Motor neuron (in vitro differentiated cells): ENCODE results near the gene IDH2. TPM values are rescaled to one million over a fixed set of nuclear protein-coding genes. Genes with fewer than 3 reads are reported as not detected.
A peak's percentile ranks its signal among the peaks of the same experiment; 100 is the strongest.
"Not testable (repeated sequence)": the region's sequence is repeated elsewhere in the genome, so short reads cannot be mapped to it uniquely, and the experiment has no call there.

ENCODE experiments used
- ATAC-seq, 8 experiments: fragments of 200-7000 bp; cut with Tn5 transposase; replicated peaks in 6 of 8; 2 replicates each; pipeline ENCODE4 v1.8.0; 2021; ENCODE audit warnings: mild to moderate bottlenecking in 8 of 8, moderate library complexity in 8 of 8
- H3K27ac ChIP-seq, 2 donors: fragments of 250-450 bp; sonication (Bioruptor Pico); 2 replicates each; pipeline ENCODE4 v1.9.0; 2021; ENCODE audit warnings: antibody characterized with exemption in 2 of 2, mild to moderate bottlenecking in 2 of 2, moderate library complexity in 1 of 2
- H3K4me1 ChIP-seq, 2 donors: fragments of 250-450 bp; sonication (Bioruptor Pico); replicated peaks in 1 of 2; 2 replicates each; pipeline ENCODE4 v1.6.1; 2021; ENCODE audit warnings: antibody characterized with exemption in 2 of 2, mild to moderate bottlenecking in 2 of 2, moderate library complexity in 1 of 2
- H3K4me3 ChIP-seq, 5 donors: fragments of 250-450 bp; sonication (Bioruptor Pico); 2 replicates each; pipeline ENCODE4 v1.9.0; 2021; ENCODE audit warnings: antibody characterized with exemption in 5 of 5, mild to moderate bottlenecking in 5 of 5, moderate library complexity in 4 of 5
- WGBS, 10 experiments: fragments of 450-650 bp; shearing (Covaris generic); methylation state at CpG; one replicate each; pipeline ENCODE4 v1.0.0; 2022; 5-methylcytosine and 5-hydroxymethylcytosine counted together
- in situ Hi-C, 9 experiments: fragments of 400-800 bp; cut with MboI; loops; one replicate each; pipeline ENCODE4 v1.15.0; 2021; ENCODE audit warnings: low sequenced_read_pairs in 9 of 9, low pct_unique_long_range_greater_than_20kb in 2 of 9; ENCODE audit not compliant: unreplicated experiment in 9 of 9
- total RNA-seq, 8 experiments: library from RNA; unstranded; fragments of 300-600 nt; gene quantifications; 2 replicates each; pipeline versions ENCODE4 v1.2.3 to v1.2.4, GENCODE V29; 2022

IDH2 gene
- total RNA-seq = 100 to 1,000 TPM in 3 of 8 experiments, 10 to 100 TPM in 5; 55.9 to 289 (median 77.4) TPM

DNA sequence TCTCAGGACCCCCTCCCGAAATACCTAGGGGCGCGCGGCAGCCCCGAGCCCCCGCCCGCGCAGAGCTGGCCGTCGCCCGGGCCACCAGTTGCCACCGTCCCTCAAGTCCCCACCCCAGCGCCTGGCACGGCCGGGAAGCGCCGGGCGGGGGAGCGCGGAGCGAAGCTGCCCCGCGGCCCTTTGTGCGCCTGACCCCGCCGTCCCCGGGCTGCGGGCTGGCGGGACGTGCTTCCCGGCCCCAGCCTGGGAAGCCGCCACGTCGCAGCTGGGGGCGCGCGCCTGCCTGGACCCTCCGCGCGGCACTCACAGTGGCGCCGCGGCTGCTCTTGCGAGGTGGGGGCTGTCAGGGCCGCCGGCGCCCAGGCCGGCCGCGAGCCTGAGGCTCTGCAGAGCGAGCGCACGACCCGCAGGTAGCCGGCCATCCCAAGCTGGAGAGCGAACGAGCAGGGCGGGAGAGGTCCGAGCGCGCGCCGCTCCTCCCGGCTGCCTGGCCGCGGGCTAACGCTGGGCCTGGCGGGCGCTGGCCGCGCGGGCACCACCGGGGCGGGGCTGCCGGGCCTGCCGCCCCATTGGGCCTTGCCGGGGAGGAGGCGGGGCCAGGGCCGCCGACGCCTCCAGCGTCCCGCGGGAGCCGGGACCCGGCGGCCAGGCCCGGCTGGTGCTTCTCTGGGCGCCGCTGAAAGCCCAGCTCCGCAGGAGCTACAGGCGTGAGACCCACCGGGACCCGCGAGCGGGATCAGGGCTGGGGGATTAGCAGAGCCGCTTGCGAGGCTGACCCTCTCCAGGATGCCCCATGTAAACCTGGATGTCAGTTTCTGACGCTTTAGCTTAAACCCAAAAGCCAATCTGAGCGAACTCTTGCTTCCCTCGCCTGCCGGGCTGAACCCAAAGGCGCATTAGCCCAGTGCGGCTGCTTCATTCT is at the start of gene IDH2:
Gene IDH2, minus strand, starts transcription at position 500 of the 922 bp plus-strand sequence. Its CDS starts 78 bp downstream, at position 422.
- H3K4me3 ChIP-seq = peak within 1 kb of the TSS; percentile 73 to 97 (median 85)
- peaks cover 28 to 30% of the 10 kb centered on the region in 2 donors for H3K4me1 ChIP-seq
- in situ Hi-C loops = no loop called here
- 0 to 3% (median 0%) methylated on average over 1 to 5 of the region's 104 CpGs; no CpG with 5 or more reads in 7 of the 10 experiments for WGBS, 10 experiments
- H3K27ac ChIP-seq = peak within 1 kb of the TSS; percentile 87 to 91
- ATAC-seq = peak; percentile 79 to 90 (median 86)

DNA sequence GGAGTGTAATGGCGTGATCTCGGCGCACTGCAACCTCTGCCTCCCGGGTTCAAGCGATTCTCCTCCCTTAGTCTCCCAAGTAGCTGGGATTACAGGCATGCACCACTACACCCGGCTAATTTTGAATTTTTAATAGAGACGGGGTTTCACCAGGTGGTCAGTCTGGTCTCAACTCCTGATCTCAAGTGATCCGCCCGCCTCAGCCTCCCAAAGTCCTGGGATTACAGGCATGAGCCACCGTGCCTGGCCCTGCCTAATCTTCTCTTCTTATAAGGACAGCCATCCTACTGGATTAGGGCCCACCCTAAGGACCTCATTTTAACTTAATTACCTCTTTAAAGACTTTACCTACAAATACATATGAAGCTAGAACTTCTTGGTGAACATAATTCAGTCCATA is 48.3 kb upstream of the IDH2 start:
- 50 to 100% (median 86%) methylated on average over 1 to 7 of the region's 10 CpGs; no CpG with 5 or more reads in 3 of the 10 experiments for WGBS, 10 experiments
- H3K4me3 ChIP-seq, in situ Hi-C loops: not testable (repeated sequence)

DNA sequence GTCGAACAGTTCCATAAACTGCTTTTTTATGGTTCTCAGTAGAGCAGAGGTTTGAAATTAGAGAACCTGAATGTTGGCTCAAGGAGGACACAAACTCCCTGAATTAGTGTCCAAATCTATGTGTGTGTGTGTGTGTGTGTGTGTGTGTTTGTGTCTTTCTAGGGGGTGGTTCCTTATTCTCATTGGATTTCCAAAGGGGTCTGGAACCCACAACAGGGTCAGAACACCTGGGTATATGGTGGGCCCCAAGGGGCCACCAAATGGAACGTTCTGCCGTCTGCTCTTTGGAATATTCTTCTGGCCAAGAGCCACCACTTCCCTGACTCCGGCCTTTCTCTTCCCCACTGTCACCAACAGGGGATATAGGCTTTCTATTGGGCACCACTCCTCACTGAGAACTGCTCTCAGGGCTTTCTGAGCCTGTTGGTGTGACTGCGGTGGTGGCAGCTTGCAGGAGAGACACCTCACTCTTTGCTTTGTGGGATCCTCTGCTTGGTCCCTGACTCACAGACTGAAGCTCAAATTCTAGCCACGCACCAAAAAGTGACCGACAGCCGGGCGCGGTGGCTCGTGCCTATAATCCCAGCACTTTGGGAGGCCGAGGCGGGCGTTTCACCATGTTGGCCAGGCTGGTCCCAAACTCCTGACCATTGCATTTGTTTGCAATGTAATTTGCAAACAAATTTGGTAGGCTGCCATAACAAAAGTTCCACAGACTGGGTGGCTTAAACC is 47.5 kb upstream of the IDH2 start:
- in situ Hi-C loops = no loop called here
- no peak for ATAC-seq
- H3K4me1 ChIP-seq = peaks cover 0 to 4% of the 10 kb centered on the region in 2 donors
- no peak overlapping the region for H3K27ac ChIP-seq
- WGBS, 10 experiments = 14 to 94% (median 66%) methylated on average over 2 to 10 of the region's 14 CpGs; no CpG with 5 or more reads in 3 of the 10 experiments
- H3K4me3 ChIP-seq = no peak overlapping the region

More for the DNA sequence above, 48.3 kb upstream of the IDH2 start:
- not testable (repeated sequence) for H3K4me1 ChIP-seq, H3K27ac ChIP-seq, ATAC-seq

DNA sequence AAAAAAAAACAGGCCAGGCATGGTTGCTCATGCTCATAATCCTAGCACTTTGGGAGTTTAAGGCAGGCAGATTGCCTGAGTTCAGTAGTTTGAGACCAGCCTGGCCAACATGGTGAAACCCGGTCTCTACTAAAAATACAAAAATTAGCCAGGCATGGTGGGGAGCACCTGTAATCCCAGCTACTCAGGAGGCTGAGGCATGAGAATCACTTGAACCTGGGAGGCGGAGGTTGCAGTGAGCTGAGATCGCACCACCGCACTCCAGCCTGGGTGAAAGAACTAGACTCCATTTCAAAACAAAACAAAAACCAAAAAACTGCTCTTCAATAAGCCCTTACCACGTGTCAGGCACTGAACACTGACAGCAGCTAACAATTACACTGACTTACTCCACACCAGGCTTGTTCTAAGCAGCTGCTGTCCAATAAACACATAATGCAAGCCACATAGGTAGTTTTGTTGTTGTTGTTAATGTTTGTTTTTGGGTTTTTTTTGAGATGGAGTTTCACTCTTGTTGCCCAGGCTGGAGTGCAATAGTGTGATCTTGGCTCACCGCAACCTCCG is 44.0 kb upstream of the IDH2 start:
- peaks cover 2 to 13% of the 10 kb centered on the region in 2 donors for H3K4me1 ChIP-seq
- in situ Hi-C loops, ATAC-seq, H3K27ac ChIP-seq, H3K4me3 ChIP-seq: not testable (repeated sequence)
- 85 to 100% (median 92%) methylated on average over 1 to 5 of the region's 7 CpGs; no CpG with 5 or more reads in 2 of the 10 experiments for WGBS, 10 experiments

DNA sequence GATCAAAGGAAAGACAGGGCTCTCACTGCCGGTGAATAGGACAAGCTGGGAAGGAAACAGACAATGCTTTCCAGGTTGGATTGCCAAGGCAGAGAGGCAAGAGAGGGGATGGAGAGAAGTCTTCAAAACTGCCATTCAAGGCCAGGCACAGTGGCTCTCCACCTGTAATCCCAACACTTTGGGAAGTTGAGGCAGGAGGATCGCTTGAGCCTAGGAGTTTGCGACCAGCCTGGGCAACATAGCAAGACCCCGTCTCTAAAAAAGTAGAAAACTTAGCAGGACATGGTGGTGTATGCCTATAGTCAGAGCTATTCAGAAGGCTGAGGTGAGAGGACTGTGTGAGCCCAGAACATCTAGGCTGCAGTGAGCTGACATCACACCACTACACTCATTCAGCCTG is 43.5 kb upstream of the IDH2 start:
- in situ Hi-C loops = no loop called here
- Histone ChIP-seq H3K4me1 (peaks cover 2 to 13% of the 10 kb centered on the region in 2 donors), H3K27ac (no peak overlapping the region), H3K4me3 (no peak overlapping the region)
- WGBS, 10 experiments = 20 to 100% (median 86%) methylated on average over 1 to 4 of the region's 4 CpGs; no CpG with 5 or more reads in 2 of the 10 experiments
- no peak for ATAC-seq

DNA sequence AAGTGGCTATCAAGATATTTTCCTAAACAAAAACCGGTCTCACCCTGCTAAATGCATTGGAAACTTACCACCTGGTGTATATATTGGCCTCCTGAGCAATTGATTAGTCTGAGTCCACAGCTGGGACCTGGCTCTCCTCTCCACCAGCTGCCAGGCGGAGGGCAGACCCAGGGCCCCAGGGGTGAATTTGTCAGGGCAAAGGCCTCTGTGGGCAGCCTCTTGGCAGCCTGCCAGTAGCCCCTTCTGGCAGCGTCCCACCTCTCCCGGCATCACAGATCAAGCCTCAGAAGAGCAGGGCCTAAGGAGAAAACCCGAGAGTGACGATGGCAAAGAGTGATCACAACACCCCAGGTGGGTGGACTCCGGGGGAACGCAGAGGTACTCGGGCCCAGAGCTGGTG is 43.0 kb upstream of the IDH2 start:
- in situ Hi-C loops = no loop called here
- Histone ChIP-seq H3K4me3 (no peak overlapping the region), H3K27ac (no peak overlapping the region), H3K4me1 (peaks cover 2 to 13% of the 10 kb centered on the region in 2 donors)
- ATAC-seq = no peak
- WGBS, 10 experiments = 38 to 100% (median 75%) methylated on average over 1 to 7 of the region's 9 CpGs; no CpG with 5 or more reads in 1 of the 10 experiments

DNA sequence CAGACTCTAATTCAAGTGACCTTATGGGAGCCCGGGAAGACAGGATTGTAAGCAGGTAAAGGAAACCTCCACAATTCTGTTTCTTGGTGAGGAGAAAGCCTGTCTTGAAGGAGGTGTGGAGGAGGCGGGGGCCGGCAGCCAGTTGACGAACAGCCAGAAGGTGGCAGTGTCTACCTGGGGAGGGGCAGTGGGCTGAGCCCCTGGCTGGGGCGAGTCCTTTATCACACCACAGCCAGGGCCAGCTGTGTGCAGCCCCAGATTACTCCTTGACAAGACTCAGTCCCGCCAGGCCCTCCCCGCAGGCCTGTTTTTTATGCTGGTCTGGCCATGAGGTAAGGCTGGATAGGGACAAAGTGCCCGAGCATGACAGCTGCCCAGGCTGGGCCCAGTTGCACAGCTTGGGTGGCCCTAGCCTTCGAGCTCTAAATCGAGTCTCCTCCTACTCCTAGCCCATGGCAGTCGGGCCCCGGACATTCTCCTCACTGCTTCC is 40.9 kb upstream of the IDH2 start:
- H3K4me3 ChIP-seq = no peak overlapping the region
- no peak overlapping the region for H3K27ac ChIP-seq
- H3K4me1 ChIP-seq = peaks cover 2 to 13% of the 10 kb centered on the region in 2 donors
- in situ Hi-C loops = no loop called here
- 0 to 70% (median 35%) methylated on average over 1 to 8 of the region's 12 CpGs; no CpG with 5 or more reads in 2 of the 10 experiments for WGBS, 10 experiments
- peak; percentile 93 to 100 (median 96) for ATAC-seq

DNA sequence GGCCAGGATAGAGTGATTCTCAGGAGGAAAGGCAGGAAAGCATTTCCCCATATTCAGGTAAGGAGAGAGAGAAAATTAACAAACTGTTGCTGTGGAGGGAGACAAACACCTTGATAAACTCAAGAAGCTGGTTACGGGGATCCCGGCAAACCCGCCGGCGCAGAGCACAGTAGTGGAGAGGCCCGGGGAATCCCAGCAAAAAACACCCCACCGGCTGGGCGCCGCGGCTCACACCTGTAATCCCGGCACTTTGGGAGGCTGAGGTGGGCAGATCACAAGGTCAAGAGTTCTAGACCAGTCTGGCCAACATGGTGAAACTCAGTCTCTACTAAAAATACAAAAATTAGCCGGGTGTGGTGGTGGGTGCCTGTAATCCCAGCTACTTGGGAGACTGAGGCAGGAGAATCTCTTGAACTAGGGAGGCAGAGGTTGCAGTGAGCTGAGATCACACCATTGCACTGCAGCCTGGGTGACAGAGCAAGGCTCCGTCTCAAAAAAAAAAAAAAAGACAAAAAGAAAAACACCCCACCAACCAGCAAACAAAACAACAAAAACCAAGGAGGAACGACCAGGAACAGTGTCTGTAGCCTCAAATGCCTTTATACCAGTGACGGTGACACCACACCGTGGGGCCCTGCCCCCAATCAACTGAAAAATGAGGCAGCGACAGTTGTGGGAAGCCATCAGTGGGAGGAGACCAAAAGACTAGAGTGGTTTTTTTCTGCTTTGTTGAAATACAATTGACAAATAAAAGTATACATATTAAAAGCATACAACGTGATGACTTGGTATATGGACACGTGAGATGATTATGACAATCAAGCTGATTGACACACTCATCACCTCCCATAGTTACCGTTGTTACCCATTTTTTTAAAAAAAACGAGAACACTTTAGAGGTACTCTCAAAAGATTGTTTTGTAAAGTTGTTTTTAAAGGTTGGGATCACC is 40.2 kb upstream of the IDH2 start:
- WGBS, 10 experiments = 47 to 100% (median 77%) methylated on average over 2 to 19 of the region's 21 CpGs
- H3K4me1 ChIP-seq = peaks cover 2 to 13% of the 10 kb centered on the region in 2 donors
- H3K27ac ChIP-seq = no peak overlapping the region
- in situ Hi-C loops = no loop called here
- ATAC-seq = peak in 5 of 8 experiments; percentile 17 to 36 (median 29)
- H3K4me3 ChIP-seq = no peak overlapping the region

DNA sequence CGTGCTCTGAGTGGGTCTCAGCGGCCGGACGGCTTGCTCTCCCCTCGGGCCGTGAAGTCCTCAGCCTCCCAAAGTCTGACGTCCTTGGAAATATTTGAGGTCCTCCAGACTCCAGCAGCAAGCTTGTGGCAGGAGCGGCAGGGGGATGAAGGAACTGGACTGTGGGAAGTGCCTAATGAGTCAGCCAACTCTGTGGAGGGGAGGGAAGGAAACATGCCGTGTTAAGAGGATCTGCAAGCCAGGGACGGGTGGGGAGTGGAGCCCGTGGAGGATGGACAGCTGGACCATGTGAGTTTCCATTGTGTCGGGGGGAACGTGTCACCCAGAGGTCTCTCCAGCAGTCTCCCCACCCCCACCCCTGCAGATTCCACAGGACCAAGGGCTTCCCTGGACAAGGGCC is 39.4 kb upstream of the IDH2 start:
- no peak for ATAC-seq
- in situ Hi-C loops = no loop called here

DNA sequence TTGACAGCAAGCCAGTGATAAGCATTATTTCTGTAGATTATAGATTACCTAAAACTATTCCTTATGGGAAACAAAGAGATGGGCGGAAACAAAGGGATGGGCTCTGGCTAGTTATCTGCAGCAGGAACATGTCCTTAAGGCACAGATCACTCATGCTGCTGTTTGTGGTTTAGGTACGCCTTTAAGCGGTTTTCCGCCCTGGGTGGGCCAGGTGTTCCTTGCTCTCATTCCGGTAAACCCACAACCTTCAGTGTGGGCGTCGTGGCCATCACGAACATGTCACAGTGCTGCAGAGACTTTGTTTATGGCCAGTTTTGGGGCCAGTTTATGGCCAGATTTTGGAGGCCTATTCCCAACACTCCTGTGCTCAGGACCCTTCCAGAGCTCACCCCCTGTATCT is 37.3 kb upstream of the IDH2 start:
- in situ Hi-C loops, H3K27ac ChIP-seq, H3K4me3 ChIP-seq, ATAC-seq, H3K4me1 ChIP-seq: not testable (repeated sequence)
- 83 to 100% methylated on average over 1 to 4 of the region's 8 CpGs; no CpG with 5 or more reads in 8 of the 10 experiments for WGBS, 10 experiments

More for the DNA sequence above, 39.4 kb upstream of the IDH2 start:
- Histone ChIP-seq H3K4me1 (peaks cover 2 to 13% of the 10 kb centered on the region in 2 donors), H3K4me3 (no peak overlapping the region), H3K27ac (no peak overlapping the region)
- WGBS, 10 experiments = 10 to 100% (median 69%) methylated on average over 1 to 6 of the region's 13 CpGs; no CpG with 5 or more reads in 6 of the 10 experiments

DNA sequence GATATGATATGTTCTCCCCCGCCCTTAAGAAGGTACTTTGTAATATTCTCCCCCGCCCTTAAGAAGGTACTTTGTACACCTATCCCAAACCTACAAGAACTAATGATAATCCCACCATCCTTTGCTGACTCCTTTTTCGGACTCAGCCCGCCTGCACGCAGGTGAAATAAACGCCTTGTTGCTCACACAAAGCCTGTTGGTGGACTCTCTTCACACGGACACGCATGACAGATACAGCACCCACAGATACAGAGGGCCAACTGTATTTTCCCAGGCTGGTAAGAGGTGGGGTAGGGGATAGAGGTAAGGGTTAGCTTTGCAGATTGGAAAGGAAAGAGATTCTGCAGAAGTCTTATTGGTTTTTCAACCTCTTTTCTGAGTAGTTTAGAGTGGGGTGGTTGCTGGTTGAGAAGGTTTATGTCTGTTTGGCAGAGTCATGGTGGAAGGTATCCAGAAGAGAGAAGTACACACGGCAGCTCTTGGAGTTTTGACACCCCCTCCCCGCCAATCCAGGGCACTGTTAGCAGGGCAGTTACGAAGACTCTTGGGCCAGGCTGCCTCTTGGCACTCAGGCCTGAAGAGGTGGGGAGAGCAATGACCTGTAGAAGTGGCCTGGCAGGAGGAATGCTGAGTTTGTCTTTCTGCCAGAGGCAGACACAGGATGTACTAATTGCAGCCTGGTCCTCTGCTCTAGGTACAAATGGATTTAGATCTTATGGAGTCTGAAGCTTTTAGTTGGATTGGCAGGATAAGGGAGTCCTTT is 36.0 kb upstream of the IDH2 start:
- H3K4me1 ChIP-seq = peaks cover 0 to 6% of the 10 kb centered on the region in 2 donors
- in situ Hi-C loops = no loop called here
- 65 to 100% (median 91%) methylated on average over 2 to 6 of the region's 11 CpGs; no CpG with 5 or more reads in 2 of the 10 experiments for WGBS, 10 experiments
- H3K27ac ChIP-seq = no peak overlapping the region
- ATAC-seq = no peak
- no peak overlapping the region for H3K4me3 ChIP-seq
